Measurements from ENCODE around the gene WHAMM.

DNA sequence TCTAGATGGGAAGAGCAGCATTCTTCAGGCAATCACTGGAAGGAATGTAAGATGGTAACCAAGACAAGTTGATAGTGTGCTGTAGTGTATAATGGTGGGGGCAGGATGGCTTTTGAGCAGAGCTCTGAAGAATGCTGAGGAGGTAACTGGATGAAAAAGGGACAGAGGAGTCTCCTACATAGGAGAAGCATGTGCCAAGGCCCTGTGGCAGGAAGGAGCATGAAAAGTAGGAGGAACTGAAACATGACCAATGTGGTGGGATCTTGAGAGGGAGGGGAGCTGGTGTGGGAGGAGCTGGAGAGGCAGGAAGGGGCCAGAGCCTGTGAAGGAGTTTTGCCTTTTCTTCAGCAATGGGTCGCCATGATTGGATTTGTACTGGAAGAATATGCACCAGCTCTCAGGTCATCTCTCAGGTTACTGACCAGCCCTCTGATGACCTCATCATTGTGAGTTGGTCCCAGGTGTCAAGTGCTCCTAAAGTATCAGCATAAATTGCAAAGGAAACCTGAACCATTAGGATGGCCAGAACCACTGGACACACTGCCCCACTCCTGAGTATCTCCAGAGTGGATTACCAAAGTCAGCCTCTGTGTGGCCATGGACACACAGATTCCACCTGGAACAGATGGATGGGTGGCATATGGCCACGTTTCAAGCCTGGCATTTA is 42.1 kb upstream of the WHAMM start:
- TF ChIP-seq POLR2A (IDR thresholded peaks at IDR 0.05) (no peak), CTCF (IDR thresholded peaks at IDR 0.05) (no peak)
